Bone marrow (tissue), 2 donors: Measurements from ENCODE around the gene TCAF1.
"Not testable (repeated sequence)": the region's sequence is repeated elsewhere in the genome, so short reads cannot be mapped to it uniquely, and the experiment has no call there.

Experiments
- DNase-seq, 2 donors: peaks; one replicate each; lab custom pipeline; 2025; lab: John Stamatoyannopoulos, UW

TCAF1 gene

GRCh38 chr7:143905509-143905908 is 3.5 kb upstream of the TCAF1 start:
- no peak for DNase-seq

GRCh38 chr7:143902332-143902899 is 440 bp upstream of the TCAF1 start:
- DNase-seq, result no peak

- DNase-seq, result no peak
Measured at GRCh38 chr7:143901332-143901667, 676 bp downstream of the TCAF1 start.

GRCh38 chr7:143900230-143900766 is 1.7 kb downstream of the TCAF1 start:
- DNase-seq, result no peak

- DNase-seq, result no peak
Measured at GRCh38 chr7:143898810-143899209, 3.2 kb downstream of the TCAF1 start.

GRCh38 chr7:143896667-143897066 is 5.3 kb downstream of the TCAF1 start:
- DNase-seq, result no peak

GRCh38 chr7:143892527-143893300 is 9.3 kb downstream of the TCAF1 start:
- DNase-seq, result no peak

GRCh38 chr7:143891457-143891856 is 10.5 kb downstream of the TCAF1 start:
- DNase-seq, result no peak

GRCh38 chr7:143890558-143890957 is 11.4 kb downstream of the TCAF1 start:
- no peak for DNase-seq

- no peak for DNase-seq
Measured at GRCh38 chr7:143889068-143889467, 12.9 kb downstream of the TCAF1 start.

- no peak for DNase-seq
Measured at GRCh38 chr7:143886826-143887477, 15.0 kb downstream of the TCAF1 start.

GRCh38 chr7:143885951-143886350 is 16.0 kb downstream of the TCAF1 start:
- no peak for DNase-seq

- DNase-seq, result no peak
Measured at GRCh38 chr7:143884969-143885559, 16.9 kb downstream of the TCAF1 start.

GRCh38 chr7:143884241-143884968 is 17.6 kb downstream of the TCAF1 start:
- no peak for DNase-seq

- no peak for DNase-seq
Measured at GRCh38 chr7:143882604-143883078, 19.3 kb downstream of the TCAF1 start.

- no peak for DNase-seq
Measured at GRCh38 chr7:143882020-143882603, 19.9 kb downstream of the TCAF1 start.

GRCh38 chr7:143878884-143879283 is 23.1 kb downstream of the TCAF1 start:
- DNase-seq, result no peak

- no peak for DNase-seq
Measured at GRCh38 chr7:143877098-143877497, 24.9 kb downstream of the TCAF1 start.

- no peak for DNase-seq
Measured at GRCh38 chr7:143876218-143876617, 25.8 kb downstream of the TCAF1 start.

GRCh38 chr7:143873242-143873641 is 28.7 kb downstream of the TCAF1 start:
- DNase-seq, result not testable (repeated sequence)

GRCh38 chr7:143871534-143871933 is 30.4 kb downstream of the TCAF1 start:
- DNase-seq, result not testable (repeated sequence)
